ENCODE measurements around the gene ADAP1. TPM values are rescaled to one million over a fixed set of nuclear protein-coding genes. Genes with fewer than 3 reads are reported as not detected.

The ADAP1 gene
- total and polyA plus RNA-seq, 2 of the 13 experiments (the other 11 are each of a cell fraction or from before 2014, with no cell fraction given) = 10.5 to 24.6 TPM

DNA sequence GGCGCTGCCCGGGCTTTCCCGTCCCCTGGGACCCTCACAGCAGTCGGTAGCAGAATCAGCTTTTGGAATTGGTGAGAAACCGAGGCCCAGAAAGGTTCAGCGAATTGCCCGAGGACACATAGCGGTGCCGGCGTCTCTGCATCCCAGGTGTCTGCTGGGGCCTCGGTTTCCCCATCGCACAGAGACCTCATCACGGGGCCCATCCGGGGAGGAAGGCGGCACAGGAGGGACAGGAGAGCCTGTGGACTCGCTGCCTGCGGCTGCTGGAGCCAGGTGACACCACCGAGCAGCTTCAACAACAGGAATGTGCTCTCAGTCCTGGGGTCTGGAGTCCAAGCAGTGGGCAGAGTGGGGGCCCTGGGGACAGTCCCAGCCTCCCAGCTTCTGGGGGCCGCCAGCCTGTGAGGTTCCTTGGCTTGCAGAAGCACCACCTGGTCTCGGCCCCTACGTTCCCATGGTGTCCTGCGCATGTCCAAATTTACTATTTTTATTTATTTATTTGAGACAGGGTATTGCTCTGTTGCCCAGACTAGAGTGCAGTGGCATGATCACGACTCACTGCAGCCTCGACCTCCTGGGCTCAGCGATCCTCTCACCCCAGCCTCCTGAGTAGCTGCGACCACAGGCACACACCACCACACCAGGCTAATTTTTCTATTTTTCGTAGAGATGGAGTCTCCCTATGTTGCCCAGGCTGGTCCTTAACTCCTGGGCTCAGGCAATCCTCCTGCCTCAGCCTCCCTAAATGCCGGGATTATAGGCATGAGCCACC lies 21.4 kb upstream of the ADAP1 start (continued):
- TF ChIP-seq, protein P1, sequence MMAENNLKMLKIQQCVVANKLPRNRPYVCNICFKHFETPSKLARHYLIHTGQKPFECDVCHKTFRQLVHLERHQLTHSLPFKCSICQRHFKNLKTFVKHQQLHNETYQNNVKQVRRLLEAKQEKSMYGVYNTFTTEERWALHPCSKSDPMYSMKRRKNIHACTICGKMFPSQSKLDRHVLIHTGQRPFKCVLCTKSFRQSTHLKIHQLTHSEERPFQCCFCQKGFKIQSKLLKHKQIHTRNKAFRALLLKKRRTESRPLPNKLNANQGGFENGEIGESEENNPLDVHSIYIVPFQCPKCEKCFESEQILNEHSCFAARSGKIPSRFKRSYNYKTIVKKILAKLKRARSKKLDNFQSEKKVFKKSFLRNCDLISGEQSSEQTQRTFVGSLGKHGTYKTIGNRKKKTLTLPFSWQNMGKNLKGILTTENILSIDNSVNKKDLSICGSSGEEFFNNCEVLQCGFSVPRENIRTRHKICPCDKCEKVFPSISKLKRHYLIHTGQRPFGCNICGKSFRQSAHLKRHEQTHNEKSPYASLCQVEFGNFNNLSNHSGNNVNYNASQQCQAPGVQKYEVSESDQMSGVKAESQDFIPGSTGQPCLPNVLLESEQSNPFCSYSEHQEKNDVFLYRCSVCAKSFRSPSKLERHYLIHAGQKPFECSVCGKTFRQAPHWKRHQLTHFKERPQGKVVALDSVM (CRISPR knock-in tag; IDR thresholded peaks at IDR 0.05) = peak; percentile 95
- TF ChIP-seq, protein P2, sequence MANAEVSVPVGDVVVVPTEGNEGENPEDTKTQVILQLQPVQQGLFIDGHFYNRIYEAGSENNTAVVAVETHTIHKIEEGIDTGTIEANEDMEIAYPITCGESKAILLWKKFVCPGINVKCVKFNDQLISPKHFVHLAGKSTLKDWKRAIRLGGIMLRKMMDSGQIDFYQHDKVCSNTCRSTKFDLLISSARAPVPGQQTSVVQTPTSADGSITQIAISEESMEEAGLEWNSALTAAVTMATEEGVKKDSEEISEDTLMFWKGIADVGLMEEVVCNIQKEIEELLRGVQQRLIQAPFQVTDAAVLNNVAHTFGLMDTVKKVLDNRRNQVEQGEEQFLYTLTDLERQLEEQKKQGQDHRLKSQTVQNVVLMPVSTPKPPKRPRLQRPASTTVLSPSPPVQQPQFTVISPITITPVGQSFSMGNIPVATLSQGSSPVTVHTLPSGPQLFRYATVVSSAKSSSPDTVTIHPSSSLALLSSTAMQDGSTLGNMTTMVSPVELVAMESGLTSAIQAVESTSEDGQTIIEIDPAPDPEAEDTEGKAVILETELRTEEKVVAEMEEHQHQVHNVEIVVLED (CRISPR knock-in tag; IDR thresholded peaks at IDR 0.05; ENCODE audit: borderline replicate concordance) = no peak; the same call in 1 of the 2 replicates
- TF ChIP-seq KMT2A (CRISPR knock-in tag; IDR thresholded peaks at IDR 0.05) (no peak), SMC3 (IDR thresholded peaks at IDR 0.05; ENCODE audit: low read length) (no peak), MTA3 (CRISPR knock-in tag; IDR thresholded peaks at IDR 0.05) (no peak), MAFG (CRISPR knock-in tag; IDR thresholded peaks at IDR 0.05) (no peak), TARDBP (CRISPR knock-in tag; IDR thresholded peaks at IDR 0.05) (peak; percentile 14; the same call in 1 of the 2 replicates), HOXA3 (CRISPR knock-in tag; IDR thresholded peaks at IDR 0.05) (no peak), HNRNPL (IDR thresholded peaks at IDR 0.05; ENCODE audit: low read depth, low read length) (peak; percentile 52; the same call in 1 of the 2 replicates), KDM5B (CRISPR knock-in tag; IDR thresholded peaks at IDR 0.05; ENCODE audit: borderline replicate concordance) (0 out of 2 replicates have a peak, but pooled peaks have one; percentile 3)
- TF ChIP-seq, protein P3, sequence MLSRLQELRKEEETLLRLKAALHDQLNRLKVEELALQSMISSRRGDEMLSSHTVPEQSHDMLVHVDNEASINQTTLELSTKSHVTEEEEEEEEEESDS (CRISPR knock-in tag; IDR thresholded peaks at IDR 0.05; ENCODE audit: borderline replicate concordance) = no peak
- TF ChIP-seq, protein P4, sequence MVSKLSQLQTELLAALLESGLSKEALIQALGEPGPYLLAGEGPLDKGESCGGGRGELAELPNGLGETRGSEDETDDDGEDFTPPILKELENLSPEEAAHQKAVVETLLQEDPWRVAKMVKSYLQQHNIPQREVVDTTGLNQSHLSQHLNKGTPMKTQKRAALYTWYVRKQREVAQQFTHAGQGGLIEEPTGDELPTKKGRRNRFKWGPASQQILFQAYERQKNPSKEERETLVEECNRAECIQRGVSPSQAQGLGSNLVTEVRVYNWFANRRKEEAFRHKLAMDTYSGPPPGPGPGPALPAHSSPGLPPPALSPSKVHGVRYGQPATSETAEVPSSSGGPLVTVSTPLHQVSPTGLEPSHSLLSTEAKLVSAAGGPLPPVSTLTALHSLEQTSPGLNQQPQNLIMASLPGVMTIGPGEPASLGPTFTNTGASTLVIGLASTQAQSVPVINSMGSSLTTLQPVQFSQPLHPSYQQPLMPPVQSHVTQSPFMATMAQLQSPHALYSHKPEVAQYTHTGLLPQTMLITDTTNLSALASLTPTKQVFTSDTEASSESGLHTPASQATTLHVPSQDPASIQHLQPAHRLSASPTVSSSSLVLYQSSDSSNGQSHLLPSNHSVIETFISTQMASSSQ (IDR thresholded peaks at IDR 0.05; ENCODE audit: low read depth) = no peak
- TF ChIP-seq, protein P4 (CRISPR knock-in tag; IDR thresholded peaks at IDR 0.05; ENCODE audit: borderline replicate concordance) = no peak
- TF ChIP-seq, protein P5, sequence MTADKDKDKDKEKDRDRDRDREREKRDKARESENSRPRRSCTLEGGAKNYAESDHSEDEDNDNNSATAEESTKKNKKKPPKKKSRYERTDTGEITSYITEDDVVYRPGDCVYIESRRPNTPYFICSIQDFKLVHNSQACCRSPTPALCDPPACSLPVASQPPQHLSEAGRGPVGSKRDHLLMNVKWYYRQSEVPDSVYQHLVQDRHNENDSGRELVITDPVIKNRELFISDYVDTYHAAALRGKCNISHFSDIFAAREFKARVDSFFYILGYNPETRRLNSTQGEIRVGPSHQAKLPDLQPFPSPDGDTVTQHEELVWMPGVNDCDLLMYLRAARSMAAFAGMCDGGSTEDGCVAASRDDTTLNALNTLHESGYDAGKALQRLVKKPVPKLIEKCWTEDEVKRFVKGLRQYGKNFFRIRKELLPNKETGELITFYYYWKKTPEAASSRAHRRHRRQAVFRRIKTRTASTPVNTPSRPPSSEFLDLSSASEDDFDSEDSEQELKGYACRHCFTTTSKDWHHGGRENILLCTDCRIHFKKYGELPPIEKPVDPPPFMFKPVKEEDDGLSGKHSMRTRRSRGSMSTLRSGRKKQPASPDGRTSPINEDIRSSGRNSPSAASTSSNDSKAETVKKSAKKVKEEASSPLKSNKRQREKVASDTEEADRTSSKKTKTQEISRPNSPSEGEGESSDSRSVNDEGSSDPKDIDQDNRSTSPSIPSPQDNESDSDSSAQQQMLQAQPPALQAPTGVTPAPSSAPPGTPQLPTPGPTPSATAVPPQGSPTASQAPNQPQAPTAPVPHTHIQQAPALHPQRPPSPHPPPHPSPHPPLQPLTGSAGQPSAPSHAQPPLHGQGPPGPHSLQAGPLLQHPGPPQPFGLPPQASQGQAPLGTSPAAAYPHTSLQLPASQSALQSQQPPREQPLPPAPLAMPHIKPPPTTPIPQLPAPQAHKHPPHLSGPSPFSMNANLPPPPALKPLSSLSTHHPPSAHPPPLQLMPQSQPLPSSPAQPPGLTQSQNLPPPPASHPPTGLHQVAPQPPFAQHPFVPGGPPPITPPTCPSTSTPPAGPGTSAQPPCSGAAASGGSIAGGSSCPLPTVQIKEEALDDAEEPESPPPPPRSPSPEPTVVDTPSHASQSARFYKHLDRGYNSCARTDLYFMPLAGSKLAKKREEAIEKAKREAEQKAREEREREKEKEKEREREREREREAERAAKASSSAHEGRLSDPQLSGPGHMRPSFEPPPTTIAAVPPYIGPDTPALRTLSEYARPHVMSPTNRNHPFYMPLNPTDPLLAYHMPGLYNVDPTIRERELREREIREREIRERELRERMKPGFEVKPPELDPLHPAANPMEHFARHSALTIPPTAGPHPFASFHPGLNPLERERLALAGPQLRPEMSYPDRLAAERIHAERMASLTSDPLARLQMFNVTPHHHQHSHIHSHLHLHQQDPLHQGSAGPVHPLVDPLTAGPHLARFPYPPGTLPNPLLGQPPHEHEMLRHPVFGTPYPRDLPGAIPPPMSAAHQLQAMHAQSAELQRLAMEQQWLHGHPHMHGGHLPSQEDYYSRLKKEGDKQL (CRISPR knock-in tag; IDR thresholded peaks at IDR 0.05; ENCODE audit: low read depth) = no peak
